GM12878 (cell line): ENCODE measurements around the gene CCDC149. TPM values are rescaled to one million over a fixed set of nuclear protein-coding genes. Genes with fewer than 3 reads are reported as not detected.

ENCODE experiments used
- ATAC-seq: fragments of 200-7000 bp; cut with Tn5 transposase; 3 replicates; pipeline ENCODE4 v1.9.1; 2020; ENCODE audit warnings: mild to moderate bottlenecking, moderate library complexity
- BruUV-seq: library from RNA; stranded (reverse); fragments of 400-500 nt; replicated peaks from 2 replicates; lab custom pipeline; 2021; lab: Mats Ljungman, UMichigan
- CTCF ChIA-PET: fragments of 300-600 bp; sonication (Branson Sonifier 250); formaldehyde crosslinking; extraction: SDS; loops from one replicate; lab custom pipeline; 2021; ENCODE audit warnings: inconsistent platforms; lab: Yijun Ruan, JAX
- POLR2A ChIA-PET: fragments of 350-600 bp; formaldehyde crosslinking; extraction: SDS; loops from one replicate; lab custom pipeline; 2021; ENCODE audit warnings: inconsistent platforms; lab: Charles Lee
- RAD21 ChIA-PET: fragments of 300-600 bp; sonication (Branson Sonifier 250); formaldehyde crosslinking; loops from one replicate; lab custom pipeline; 2023; ENCODE audit warnings: antibody characterized with exemption; ENCODE audit not compliant: unreplicated experiment; lab: Charles Lee
- SMC1A ChIA-PET: fragments of 300-600 bp; sonication (Branson Sonifier 250); formaldehyde crosslinking; loops from one replicate; lab custom pipeline; 2023; ENCODE audit not compliant: unreplicated experiment, uncharacterized antibody; lab: Charles Lee
- DNase-seq: peaks from one replicate; pipeline ENCODE4 v3.0.0-alpha.2; 2011; ENCODE audit warnings: low read depth, low spot score
- FAIRE-seq: peaks from 3 replicates; lab custom pipeline; 2011; peaks lifted over from hg19 to GRCh38; lab: Jason Lieb, UNC
- H2AFZ ChIP-seq: 2 replicates; pipeline ENCODE4 v1.6.0; 2011; ENCODE audit warnings: low read depth, low read length, control low read depth; ENCODE audit not compliant: control insufficient read depth
- H3K27ac ChIP-seq: 2 replicates; pipeline ENCODE4 v1.5.1; 2011; ENCODE audit warnings: control low read depth; ENCODE audit not compliant: control insufficient read depth, insufficient read depth
- H3K27me3 ChIP-seq, 2 experiments: replicated peaks in 1 of 2; 2 replicates each; pipeline versions ENCODE4 v1.6.0 to v1.6.1; 2011; ENCODE audit warnings: low read length in 1 of 2; ENCODE audit not compliant: control insufficient read depth in 2 of 2, insufficient read depth in 2 of 2
- H3K36me3 ChIP-seq, 2 experiments: 2 replicates each; pipeline ENCODE4 v1.5.1; 2011; ENCODE audit warnings: low read length in 1 of 2; ENCODE audit not compliant: control insufficient read depth in 2 of 2, insufficient read depth in 2 of 2
- H3K4me1 ChIP-seq: 2 replicates; pipeline ENCODE4 v1.6.1; 2011; ENCODE audit warnings: mild to moderate bottlenecking, low read length, moderate library complexity, mixed read lengths; ENCODE audit not compliant: control insufficient read depth, insufficient read depth
- H3K4me2 ChIP-seq: 2 replicates; pipeline ENCODE4 v1.6.0; 2011; ENCODE audit warnings: control low read depth; ENCODE audit not compliant: control insufficient read depth, insufficient read depth
- H3K4me3 ChIP-seq: fragments of 200-600 bp; sonication (generic); 2 replicates; pipeline ENCODE4 v1.5.1; 2016
- H3K79me2 ChIP-seq: 2 replicates; pipeline ENCODE4 v1.6.0; 2011; ENCODE audit warnings: low read length; ENCODE audit not compliant: control insufficient read depth, insufficient read depth
- H3K9ac ChIP-seq: 2 replicates; pipeline ENCODE4 v1.8.0; 2011; ENCODE audit warnings: low read length, control low read depth, mixed read lengths; ENCODE audit not compliant: control insufficient read depth, insufficient read depth
- H3K9me3 ChIP-seq: replicated peaks from 3 replicates; pipeline ENCODE4 v1.5.1; 2011; ENCODE audit warnings: mild to moderate bottlenecking, low read length; ENCODE audit not compliant: control insufficient read depth, insufficient read depth
- H4K20me1 ChIP-seq: 2 replicates; pipeline ENCODE4 v1.6.0; 2011; ENCODE audit not compliant: control insufficient read depth, insufficient read depth
- CBFB ChIP-seq: IDR thresholded peaks from 2 replicates; pipeline ENCODE4 v1.6.1; 2016; ENCODE audit warnings: antibody characterized with exemption, low read depth
- EGR1 ChIP-seq, 2 experiments: IDR thresholded peaks; 1 replicate in 1 of 2; 2 replicates in 1 of 2; pipeline ENCODE4 v1.6.1; 2011 to 2012; ENCODE audit warnings: low read depth in 2 of 2, low read length in 2 of 2, borderline replicate concordance in 1 of 2, mild to moderate bottlenecking in 1 of 2, moderate library complexity in 1 of 2
- EP300 ChIP-seq, 2 experiments: fragments of 150-350 bp in 1 of 2; IDR thresholded peaks; 2 replicates each; pipeline ENCODE4 v1.6.1; 2011 to 2012; ENCODE audit warnings: low read depth in 2 of 2, low read length in 2 of 2, borderline replicate concordance in 1 of 2, improper control_type of control experiment in 1 of 2, inconsistent platforms in 1 of 2; ENCODE audit not compliant: control insufficient read depth in 1 of 2
- EZH2 ChIP-seq: IDR thresholded peaks from 2 replicates; pipeline ENCODE4 v1.6.1; 2012; ENCODE audit warnings: low read depth, mild to moderate bottlenecking, control low read depth, inconsistent platforms, low read length, borderline replicate concordance; ENCODE audit not compliant: control insufficient read depth
- FOS ChIP-seq: IDR thresholded peaks from 3 replicates; pipeline ENCODE4 v1.6.1; 2011; ENCODE audit warnings: borderline replicate concordance; ENCODE audit not compliant: insufficient read length; ENCODE audit errors: extremely low read depth
- FOXK2 ChIP-seq: fragments of 450-650 bp; IDR thresholded peaks from 2 replicates; pipeline ENCODE4 v1.6.1; 2017; ENCODE audit warnings: mild to moderate bottlenecking, moderate library complexity
- HDAC6 ChIP-seq: fragments of 200-600 bp; sonication (generic); IDR thresholded peaks from one replicate; pipeline ENCODE4 v1.8.0; 2017; ENCODE audit warnings: antibody characterized with exemption; ENCODE audit not compliant: unreplicated experiment
- IKZF1 ChIP-seq: fragments of 450-650 bp; conservative IDR thresholded peaks from 2 replicates; pipeline ENCODE4 v1.6.1; 2017; ENCODE audit warnings: antibody characterized with exemption, mild to moderate bottlenecking
- NFXL1 ChIP-seq: fragments of 450-650 bp; IDR thresholded peaks from 2 replicates; pipeline ENCODE4 v1.6.1; 2017; ENCODE audit warnings: antibody characterized with exemption, mild to moderate bottlenecking, borderline replicate concordance
- NFYB ChIP-seq: IDR thresholded peaks from 2 replicates; pipeline ENCODE4 v1.6.1; 2011; ENCODE audit warnings: low read depth, mild to moderate bottlenecking, low read length, improper control_type of control experiment, moderate library complexity; ENCODE audit not compliant: insufficient read depth
- RAD21 ChIP-seq: IDR thresholded peaks from 2 replicates; pipeline ENCODE4 v1.6.1; 2011; ENCODE audit warnings: mild to moderate bottlenecking, low read depth, low read length, moderate library complexity; ENCODE audit not compliant: insufficient read depth
- RFX5 ChIP-seq: IDR thresholded peaks from 2 replicates; pipeline ENCODE4 v1.6.1; 2011; ENCODE audit warnings: low read depth, low read length, improper control_type of control experiment
- TCF12 ChIP-seq: IDR thresholded peaks from 2 replicates; pipeline ENCODE4 v1.6.1; 2011; ENCODE audit warnings: low read depth, mild to moderate bottlenecking, low read length
- TCF3 ChIP-seq: IDR thresholded peaks from 2 replicates; pipeline ENCODE4 v1.6.1; 2012; ENCODE audit warnings: low read depth, mild to moderate bottlenecking, low read length, borderline replicate concordance; ENCODE audit not compliant: insufficient read depth
- ZSCAN29 ChIP-seq: fragments of 450-650 bp; IDR thresholded peaks from 2 replicates; pipeline ENCODE4 v1.6.1; 2017; ENCODE audit warnings: mild to moderate bottlenecking, moderate library complexity
- WGBS: methylation state at CpG from one replicate; pipeline ENCODE4 v1.1.6; 2016; ENCODE audit warnings: low lambda C conversion rate; ENCODE audit not compliant: insufficient replicate concordance, insufficient coverage; ENCODE audit errors: missing lambda C conversion rate; 5-methylcytosine and 5-hydroxymethylcytosine counted together
- in situ Hi-C: fragments of 300-500 bp; cut with MboI; formaldehyde crosslinking; loops from 9 replicates; pipeline ENCODE4 v1.14.3; 2018; ENCODE audit warnings: mixed read lengths
- intact Hi-C: fragments of 100-400 bp; cut with micrococcal nuclease; formaldehyde crosslinking; loops from one replicate; pipeline ENCODE4 v1.14.2; 2022; ENCODE audit not compliant: unreplicated experiment
- polyA plus RNA-seq, 11 experiments: library from polyadenylated mRNA; depleted of rRNA in 4 of 11; unstranded in 6 of 11; stranded (reverse) in 5 of 11; fragments of >200 nt; fragmentation: Nextera tagmentation in 4 of 11; fragmentation: Illumina TruSeq in 1 of 11; extraction: Ambion mirVana in 4 of 11; extraction: Trizol in 1 of 11; gene quantifications; 1 replicate in 1 of 11; 2 replicates in 10 of 11; pipeline versions ENCODE4 v1.2.1 to v1.2.3, GENCODE V29; 2011 to 2016; ENCODE audit warnings: inconsistent platforms in 2 of 11, missing spikeins in 2 of 11, low read depth in 1 of 11
- total RNA-seq, 4 experiments: library from RNA; depleted of rRNA in 3 of 4; stranded (reverse); fragments of >200 nt in 3 of 4; fragmentation: Illumina TruSeq in 1 of 4; extraction: Trizol in 1 of 4; gene quantifications; 2 replicates each; pipeline versions ENCODE4 v1.2.1 to v1.2.3, GENCODE V29; 2013 to 2021
- TF ChIP-seq, protein P1 (sequence below): IDR thresholded peaks from 2 replicates; pipeline ENCODE4 v1.6.1; 2011; ENCODE audit warnings: borderline replicate concordance, low read depth, mild to moderate bottlenecking, moderate library complexity, low read length; ENCODE audit not compliant: insufficient read depth, poor library complexity, severe bottlenecking
- TF ChIP-seq, protein P2 (sequence below): IDR thresholded peaks from 2 replicates; pipeline ENCODE4 v1.6.1; 2012; ENCODE audit warnings: low read length, inconsistent platforms
- TF ChIP-seq, protein P3 (sequence below): fragments of 450-650 bp; IDR thresholded peaks from 2 replicates; pipeline ENCODE4 v1.6.1; 2016; ENCODE audit warnings: mild to moderate bottlenecking

CCDC149 gene
- total and polyA plus RNA-seq, 10 of the 15 experiments (the other 5 are each of a cell fraction or from before 2014, with no cell fraction given): 0.03 to 0.04 (median 0.04) TPM; not detected in 7

DNA sequence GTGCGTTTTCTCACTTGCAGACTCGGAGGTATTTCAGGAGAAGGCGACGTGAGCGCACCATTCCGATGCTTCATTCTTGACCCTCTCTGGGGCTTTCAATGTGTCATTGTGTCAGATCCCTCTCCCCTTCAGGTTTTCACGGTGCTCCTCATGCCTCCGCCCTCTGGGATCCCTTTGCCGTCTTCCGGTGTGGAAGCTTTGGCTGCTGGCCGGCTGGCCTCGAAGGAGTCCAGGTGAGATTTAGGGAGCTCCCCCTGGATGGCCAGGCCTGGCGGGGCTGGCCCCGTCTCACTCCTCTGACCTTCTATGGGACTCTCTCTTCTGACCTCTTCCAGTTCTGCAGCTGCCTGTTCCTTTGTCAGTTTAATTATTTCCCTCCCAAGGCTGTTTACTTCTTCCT is 104.6 kb downstream of the CCDC149 start (continued):
- TF ChIP-seq, protein P1, sequence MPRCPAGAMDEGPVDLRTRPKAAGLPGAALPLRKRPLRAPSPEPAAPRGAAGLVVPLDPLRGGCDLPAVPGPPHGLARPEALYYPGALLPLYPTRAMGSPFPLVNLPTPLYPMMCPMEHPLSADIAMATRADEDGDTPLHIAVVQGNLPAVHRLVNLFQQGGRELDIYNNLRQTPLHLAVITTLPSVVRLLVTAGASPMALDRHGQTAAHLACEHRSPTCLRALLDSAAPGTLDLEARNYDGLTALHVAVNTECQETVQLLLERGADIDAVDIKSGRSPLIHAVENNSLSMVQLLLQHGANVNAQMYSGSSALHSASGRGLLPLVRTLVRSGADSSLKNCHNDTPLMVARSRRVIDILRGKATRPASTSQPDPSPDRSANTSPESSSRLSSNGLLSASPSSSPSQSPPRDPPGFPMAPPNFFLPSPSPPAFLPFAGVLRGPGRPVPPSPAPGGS: no peak
- TF ChIP-seq IKZF1 (no peak), NFYB (no peak), EGR1 (IDR thresholded peaks at IDR 0.05; ENCODE audit: borderline replicate concordance in 1 of 2, low read depth in 2 of 2, low read length in 2 of 2) (no peak), EP300 (IDR thresholded peaks at IDR 0.05; ENCODE audit: borderline replicate concordance in 1 of 2, control insufficient read depth in 1 of 2, low read depth in 2 of 2, low read length in 2 of 2) (no peak), CBFB (no peak)

DNA sequence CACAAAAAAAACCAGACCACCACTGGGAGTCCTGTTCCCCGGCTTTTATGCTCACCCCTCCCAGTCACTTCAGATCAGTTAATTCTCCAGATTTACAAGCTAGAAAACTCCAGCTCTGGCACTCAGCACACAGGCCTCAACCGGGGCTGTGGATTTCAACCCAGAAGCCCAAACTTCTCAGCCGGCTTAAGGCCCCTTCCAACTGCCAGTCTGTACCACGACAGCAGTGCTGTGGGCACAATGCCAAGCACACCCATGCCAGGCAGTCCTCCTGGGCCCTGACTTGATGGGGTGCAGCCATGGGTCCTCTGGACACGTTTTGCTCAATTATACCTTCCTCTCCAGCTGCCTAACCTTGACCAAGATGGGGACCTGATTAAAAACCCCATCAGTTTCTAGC is 105.2 kb downstream of the CCDC149 start:
- RAD21 ChIA-PET: no interaction called here
- 11% methylated on average over 5 of the region's 5 CpGs for WGBS
- Histone ChIP-seq H3K4me1 (no peaks in the 10 kb centered on the region), H3K36me3 (no peaks in the 10 kb centered on the region), H3K4me2 (no peak overlapping the region), H3K4me3 (no peak overlapping the region), H3K9ac (no peak overlapping the region), H4K20me1 (no peaks in the 10 kb centered on the region), H3K27ac (no peak overlapping the region), H3K27me3 (no peaks in the 10 kb centered on the region; a peak in 1 of 4 replicates), H3K9me3 (no peaks in the 10 kb centered on the region), H3K79me2 (no peaks in the 10 kb centered on the region), H2AFZ (no peak overlapping the region)
- TF ChIP-seq ZSCAN29 (no peak), EGR1 (IDR thresholded peaks at IDR 0.05; ENCODE audit: borderline replicate concordance in 1 of 2, low read depth in 2 of 2, low read length in 2 of 2) (no peak), EZH2 (no peak), HDAC6 (no peak), FOXK2 (no peak), FOS (no peak), NFXL1 (no peak), TCF12 (no peak), RAD21 (no peak), TCF3 (no peak), RFX5 (no peak)
- TF ChIP-seq, protein P2, sequence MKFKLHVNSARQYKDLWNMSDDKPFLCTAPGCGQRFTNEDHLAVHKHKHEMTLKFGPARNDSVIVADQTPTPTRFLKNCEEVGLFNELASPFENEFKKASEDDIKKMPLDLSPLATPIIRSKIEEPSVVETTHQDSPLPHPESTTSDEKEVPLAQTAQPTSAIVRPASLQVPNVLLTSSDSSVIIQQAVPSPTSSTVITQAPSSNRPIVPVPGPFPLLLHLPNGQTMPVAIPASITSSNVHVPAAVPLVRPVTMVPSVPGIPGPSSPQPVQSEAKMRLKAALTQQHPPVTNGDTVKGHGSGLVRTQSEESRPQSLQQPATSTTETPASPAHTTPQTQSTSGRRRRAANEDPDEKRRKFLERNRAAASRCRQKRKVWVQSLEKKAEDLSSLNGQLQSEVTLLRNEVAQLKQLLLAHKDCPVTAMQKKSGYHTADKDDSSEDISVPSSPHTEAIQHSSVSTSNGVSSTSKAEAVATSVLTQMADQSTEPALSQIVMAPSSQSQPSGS: no peak
- TF ChIP-seq, protein P3, sequence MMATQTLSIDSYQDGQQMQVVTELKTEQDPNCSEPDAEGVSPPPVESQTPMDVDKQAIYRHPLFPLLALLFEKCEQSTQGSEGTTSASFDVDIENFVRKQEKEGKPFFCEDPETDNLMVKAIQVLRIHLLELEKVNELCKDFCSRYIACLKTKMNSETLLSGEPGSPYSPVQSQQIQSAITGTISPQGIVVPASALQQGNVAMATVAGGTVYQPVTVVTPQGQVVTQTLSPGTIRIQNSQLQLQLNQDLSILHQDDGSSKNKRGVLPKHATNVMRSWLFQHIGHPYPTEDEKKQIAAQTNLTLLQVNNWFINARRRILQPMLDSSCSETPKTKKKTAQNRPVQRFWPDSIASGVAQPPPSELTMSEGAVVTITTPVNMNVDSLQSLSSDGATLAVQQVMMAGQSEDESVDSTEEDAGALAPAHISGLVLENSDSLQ: no peak
- in situ Hi-C loops: no loop called here
- DNase-seq (no peak), ATAC-seq (no peak), FAIRE-seq (no peak)
- intact Hi-C loops: no loop called here
- POLR2A ChIA-PET: no interaction called here
- CTCF ChIA-PET: interaction anchor here (0.7 kb wide), 1 partner anchor 100 kb away, joined by 3 read pairs; no protein-coding TSS in a partner anchor
- no TSS peak for BruUV-seq
- SMC1A ChIA-PET: interaction anchor here (0.6 to 0.8 kb wide), 2 partner anchors 14 to 80 kb away, joined by 3 read pairs; no protein-coding TSS in a partner anchor
